T-helper 1 cell (primary cell): ENCODE data around the gene PRMT5.
A peak's percentile ranks its signal among the peaks of the same experiment; 100 is the strongest.
"Not testable (repeated sequence)": the region's sequence is repeated elsewhere in the genome, so short reads cannot be mapped to it uniquely, and the experiment has no call there.

Source experiments
- DNase-seq, 5 donors: peaks; one replicate each; pipeline ENCODE4 v3.0.0-alpha.2; 2012 to 2020
- total RNA-seq, 4 donors: gene quantifications; one replicate each; lab custom pipeline; 2026; lab: John Stamatoyannopoulos, UW

The PRMT5 gene
- 17.3 to 21.0 (median 20.4) reads per million in 4 donors for total RNA-seq

- DNase-seq, result peak; percentile 93 to 99 (median 97)
Observed at GRCh38 chr14:22929104-22929960, at the start of gene PRMT5. TSS of gene PRMT5 (minus strand) at chr14:22929376. CDS start at chr14:22929361, 15 bp downstream.

- no peak for DNase-seq
Observed at GRCh38 chr14:22978487-22978837, 49.3 kb upstream of the PRMT5 start.

GRCh38 chr14:22977684-22978486 is 48.7 kb upstream of the PRMT5 start:
- no peak for DNase-seq

GRCh38 chr14:22977434-22977683 is 48.2 kb upstream of the PRMT5 start:
- no peak for DNase-seq

- DNase-seq, result no peak
Observed at GRCh38 chr14:22976620-22977433, 47.7 kb upstream of the PRMT5 start.

- DNase-seq, result no peak
Observed at GRCh38 chr14:22974530-22975313, 45.5 kb upstream of the PRMT5 start.

- peak in 2 of 5 donors; percentile 42 to 47 for DNase-seq
Observed at GRCh38 chr14:22973217-22974032, 44.2 kb upstream of the PRMT5 start.

GRCh38 chr14:22972313-22972930 is 43.2 kb upstream of the PRMT5 start:
- DNase-seq, result no peak

- DNase-seq, result no peak
Observed at GRCh38 chr14:22971152-22971551, 42.0 kb upstream of the PRMT5 start.

GRCh38 chr14:22966783-22967269 is 37.6 kb upstream of the PRMT5 start:
- DNase-seq, result no peak

GRCh38 chr14:22965916-22966782 is 37.0 kb upstream of the PRMT5 start:
- not testable (repeated sequence) for DNase-seq

- DNase-seq, result no peak
Observed at GRCh38 chr14:22962061-22962676, 33.0 kb upstream of the PRMT5 start.

GRCh38 chr14:22955702-22956569 is 26.8 kb upstream of the PRMT5 start:
- no peak for DNase-seq

- no peak for DNase-seq
Observed at GRCh38 chr14:22952418-22952817, 23.2 kb upstream of the PRMT5 start.

GRCh38 chr14:22951795-22952194 is 22.6 kb upstream of the PRMT5 start:
- DNase-seq, result not testable (repeated sequence)

GRCh38 chr14:22945642-22946041 is 16.5 kb upstream of the PRMT5 start:
- no peak for DNase-seq

GRCh38 chr14:22939684-22940083 is 10.5 kb upstream of the PRMT5 start:
- no peak for DNase-seq

GRCh38 chr14:22935156-22935555 is 6.0 kb upstream of the PRMT5 start:
- no peak for DNase-seq
